ENCODE measurements around the gene OSGIN1. TPM values are rescaled to one million over a fixed set of nuclear protein-coding genes. Genes with fewer than 3 reads are reported as not detected.

Gene OSGIN1
- total RNA-seq, 1 donor from 2014 or later: 3.7 TPM

DNA sequence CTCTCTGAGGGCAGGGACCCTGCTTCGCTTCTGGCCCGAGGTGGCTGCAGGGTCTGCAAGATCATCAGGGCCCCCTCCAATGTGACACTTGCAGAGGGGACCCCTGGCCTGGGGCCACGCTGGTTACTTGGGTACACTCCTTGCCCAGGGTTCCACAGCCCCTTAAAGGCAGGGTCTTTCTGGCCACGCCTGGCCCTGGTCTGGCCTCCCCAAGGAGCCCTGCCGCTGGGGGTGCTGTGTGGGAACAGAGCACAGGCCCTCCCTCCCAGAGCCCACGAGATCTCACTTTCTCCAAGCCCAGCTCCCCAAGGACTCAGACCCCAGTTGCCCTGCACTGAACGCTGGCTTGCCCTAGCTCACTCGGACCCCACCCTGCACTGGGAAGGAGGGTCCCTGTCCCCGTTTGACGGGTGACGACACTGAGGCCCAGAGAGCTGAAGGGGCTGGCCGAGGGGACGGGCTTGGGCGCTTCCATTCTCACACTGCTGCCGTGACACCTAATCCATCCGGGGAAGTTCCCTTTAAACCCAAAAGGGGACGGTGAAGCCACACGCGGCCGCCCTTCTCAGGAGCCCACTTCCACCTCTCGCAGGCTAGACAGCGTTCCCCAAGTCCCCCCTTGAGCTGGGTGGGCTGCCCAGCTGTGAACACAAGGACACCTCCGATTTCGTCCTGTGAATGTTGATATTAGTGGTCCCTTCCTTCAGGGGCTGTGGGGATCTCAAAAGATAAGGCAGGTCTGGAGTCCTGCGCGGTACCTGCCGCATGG is 26.9 kb upstream of the OSGIN1 start:
- no peak overlapping the region for H3K4me3 ChIP-seq (ENCODE audit: low read depth, low read length)
- TF ChIP-seq, protein P1, sequence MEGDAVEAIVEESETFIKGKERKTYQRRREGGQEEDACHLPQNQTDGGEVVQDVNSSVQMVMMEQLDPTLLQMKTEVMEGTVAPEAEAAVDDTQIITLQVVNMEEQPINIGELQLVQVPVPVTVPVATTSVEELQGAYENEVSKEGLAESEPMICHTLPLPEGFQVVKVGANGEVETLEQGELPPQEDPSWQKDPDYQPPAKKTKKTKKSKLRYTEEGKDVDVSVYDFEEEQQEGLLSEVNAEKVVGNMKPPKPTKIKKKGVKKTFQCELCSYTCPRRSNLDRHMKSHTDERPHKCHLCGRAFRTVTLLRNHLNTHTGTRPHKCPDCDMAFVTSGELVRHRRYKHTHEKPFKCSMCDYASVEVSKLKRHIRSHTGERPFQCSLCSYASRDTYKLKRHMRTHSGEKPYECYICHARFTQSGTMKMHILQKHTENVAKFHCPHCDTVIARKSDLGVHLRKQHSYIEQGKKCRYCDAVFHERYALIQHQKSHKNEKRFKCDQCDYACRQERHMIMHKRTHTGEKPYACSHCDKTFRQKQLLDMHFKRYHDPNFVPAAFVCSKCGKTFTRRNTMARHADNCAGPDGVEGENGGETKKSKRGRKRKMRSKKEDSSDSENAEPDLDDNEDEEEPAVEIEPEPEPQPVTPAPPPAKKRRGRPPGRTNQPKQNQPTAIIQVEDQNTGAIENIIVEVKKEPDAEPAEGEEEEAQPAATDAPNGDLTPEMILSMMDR (conservative IDR thresholded peaks at IDR 0.05; ENCODE audit: low read depth, low read length): no peak
- no peak for DNase-seq (ENCODE audit: low read depth)

- peak overlapping the region; percentile 40 for H3K4me3 ChIP-seq (ENCODE audit: low read depth, low read length)
- TF ChIP-seq, protein P1 (conservative IDR thresholded peaks at IDR 0.05; ENCODE audit: low read depth, low read length): peak; percentile 96
- peak; percentile 20 for DNase-seq (ENCODE audit: low read depth)
Observed at GRCh38 chr16:83926726-83927397, 26.2 kb upstream of the OSGIN1 start.

GRCh38 chr16:83928341-83929055 is 24.5 kb upstream of the OSGIN1 start:
- TF ChIP-seq, protein P1 (conservative IDR thresholded peaks at IDR 0.05; ENCODE audit: low read depth, low read length): no peak
- H3K4me3 ChIP-seq (ENCODE audit: low read depth, low read length): no peak overlapping the region
- peak; percentile 37 for DNase-seq (ENCODE audit: low read depth)

DNA sequence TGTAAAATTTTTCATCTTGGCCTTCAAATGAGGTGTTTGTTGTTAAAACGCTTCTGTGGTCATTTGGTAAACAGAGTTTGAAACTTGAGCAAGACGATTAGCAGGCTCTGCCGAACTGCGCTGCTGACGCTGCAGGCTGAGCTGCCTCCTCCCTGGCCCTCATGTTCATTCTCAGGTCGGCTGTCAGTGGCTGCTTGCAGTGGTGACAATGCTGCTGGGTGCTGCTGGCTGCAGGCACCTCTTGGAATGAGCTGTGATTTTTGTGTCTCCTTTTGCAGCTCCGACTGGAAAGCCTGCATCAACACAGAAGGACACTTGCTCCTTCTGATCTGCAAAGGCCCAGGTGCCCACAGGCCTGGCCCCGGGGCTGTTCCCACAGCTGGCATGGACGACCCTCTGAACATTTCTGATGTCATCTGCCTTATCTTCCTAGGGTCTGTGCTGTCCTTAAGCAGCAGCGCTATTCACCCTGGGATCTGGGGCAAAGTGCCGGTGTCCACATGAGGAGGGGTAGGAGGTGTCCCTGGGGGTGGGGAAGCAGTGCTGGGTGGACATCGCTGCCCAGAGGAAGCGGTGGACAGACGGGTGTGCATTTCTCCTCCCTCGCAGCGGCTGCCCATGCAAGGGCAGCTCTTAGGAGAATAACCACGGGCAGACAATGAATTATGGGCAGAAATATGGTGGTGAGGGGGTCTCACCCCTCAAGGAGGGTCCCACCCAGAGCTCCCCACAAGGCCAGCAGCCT is 23.1 kb upstream of the OSGIN1 start:
- H3K4me3 ChIP-seq (ENCODE audit: low read depth, low read length): no peak overlapping the region
- no peak for DNase-seq (ENCODE audit: low read depth)
- TF ChIP-seq, protein P1 (conservative IDR thresholded peaks at IDR 0.05; ENCODE audit: low read depth, low read length): no peak

- H3K4me3 ChIP-seq (ENCODE audit: low read depth, low read length): no peak overlapping the region
- no peak for DNase-seq (ENCODE audit: low read depth)
- TF ChIP-seq, protein P1 (conservative IDR thresholded peaks at IDR 0.05; ENCODE audit: low read depth, low read length): no peak
Observed at GRCh38 chr16:83930730-83931500, 22.1 kb upstream of the OSGIN1 start.

GRCh38 chr16:83931556-83931955 is 21.5 kb upstream of the OSGIN1 start:
- H3K4me3 ChIP-seq (ENCODE audit: low read depth, low read length): no peak overlapping the region
- TF ChIP-seq, protein P1 (conservative IDR thresholded peaks at IDR 0.05; ENCODE audit: low read depth, low read length): no peak
- DNase-seq (ENCODE audit: low read depth): no peak
